Measurements from ENCODE around the gene FUCA2.
"Not testable (repeated sequence)": the region's sequence is repeated elsewhere in the genome, so short reads cannot be mapped to it uniquely, and the experiment has no call there.

FUCA2 gene

DNA sequence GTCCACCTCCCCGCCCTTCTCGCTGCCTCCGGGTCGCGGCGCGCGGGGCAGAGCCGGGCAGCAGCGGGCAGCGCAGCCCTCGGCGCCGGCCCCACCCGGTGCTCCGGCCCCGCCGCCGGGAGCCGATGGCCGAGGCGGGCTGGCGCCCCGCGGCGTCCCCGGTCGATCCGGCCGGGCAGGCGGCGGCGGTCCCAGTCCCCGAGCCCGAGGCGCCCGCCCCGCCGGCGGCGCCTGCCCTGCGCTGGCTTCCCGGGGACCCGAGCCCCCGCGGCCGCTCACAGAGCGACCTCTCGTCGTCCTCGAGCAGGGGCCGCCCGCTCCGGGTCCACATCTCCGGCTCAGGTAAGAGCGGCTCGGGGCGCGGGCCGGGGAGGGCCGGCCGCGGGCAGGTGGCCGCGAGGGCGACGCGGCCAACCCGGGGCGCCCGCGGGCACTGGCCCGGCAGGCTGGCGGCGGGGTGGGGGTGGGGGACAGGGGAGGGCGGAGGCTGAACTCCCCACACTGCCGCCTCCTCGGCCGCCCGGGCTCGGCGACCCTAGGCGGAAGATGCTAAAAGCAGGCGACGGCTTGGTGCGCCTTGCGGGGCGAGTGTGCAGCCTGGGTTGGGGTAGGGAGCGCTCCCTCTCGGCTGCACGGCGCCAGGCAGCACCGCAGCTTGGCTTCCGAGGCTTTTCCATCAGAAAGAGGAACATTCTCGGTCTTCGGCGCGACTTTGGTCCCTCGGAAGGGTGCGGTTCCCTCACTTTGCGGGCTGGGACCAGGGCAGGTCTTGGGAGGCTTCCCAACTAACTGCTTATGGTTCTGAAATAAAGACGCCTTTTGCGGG lies 25.6 kb upstream of the FUCA2 start:
- DNase-seq (ENCODE audit: low read depth in 2 of 2, low spot score in 1 of 2), result no peak

DNA sequence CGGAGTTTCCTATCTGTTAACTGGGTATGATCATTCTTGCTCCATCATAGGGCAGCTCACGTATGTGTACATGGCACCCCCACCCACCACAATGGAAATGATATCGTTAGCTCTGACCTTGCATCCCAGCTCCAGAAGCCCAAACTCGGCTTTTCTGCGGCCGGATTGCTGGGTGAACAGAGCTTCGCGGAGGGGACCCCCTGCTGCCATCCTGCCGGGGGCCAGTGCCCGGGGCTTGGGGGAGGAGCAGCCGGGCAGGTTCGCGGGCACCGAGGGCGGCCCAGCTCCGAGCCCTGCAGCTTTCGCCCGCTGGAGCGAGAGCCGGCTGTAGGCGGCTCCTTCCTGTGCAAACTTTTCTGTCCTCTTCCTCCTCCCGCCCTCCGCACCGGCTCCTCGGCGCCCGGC lies 24.9 kb upstream of the FUCA2 start:
- no peak for DNase-seq (ENCODE audit: low read depth in 2 of 2, low spot score in 1 of 2)

DNA sequence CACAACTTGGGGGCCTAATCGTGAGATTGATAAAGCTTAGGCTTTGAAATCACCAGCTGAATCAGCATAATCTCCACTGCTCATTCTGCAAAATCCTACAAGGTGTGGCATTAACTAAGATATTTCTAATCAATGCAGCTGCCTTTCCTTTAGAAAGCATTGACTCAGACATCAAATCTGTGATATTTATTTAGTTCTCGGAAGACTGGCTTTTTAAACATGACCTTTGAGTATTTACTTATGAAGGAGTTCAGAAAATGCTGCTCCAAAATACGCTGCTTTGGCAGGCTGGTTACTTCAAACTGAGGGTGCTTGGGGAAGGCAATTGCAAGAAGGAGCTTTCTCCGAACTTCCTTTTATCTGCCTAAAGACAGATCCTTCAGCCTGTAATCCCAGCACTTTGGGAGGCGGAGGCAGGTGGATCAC lies 23.7 kb upstream of the FUCA2 start:
- no peak for DNase-seq (ENCODE audit: low read depth in 2 of 2, low spot score in 1 of 2)

DNA sequence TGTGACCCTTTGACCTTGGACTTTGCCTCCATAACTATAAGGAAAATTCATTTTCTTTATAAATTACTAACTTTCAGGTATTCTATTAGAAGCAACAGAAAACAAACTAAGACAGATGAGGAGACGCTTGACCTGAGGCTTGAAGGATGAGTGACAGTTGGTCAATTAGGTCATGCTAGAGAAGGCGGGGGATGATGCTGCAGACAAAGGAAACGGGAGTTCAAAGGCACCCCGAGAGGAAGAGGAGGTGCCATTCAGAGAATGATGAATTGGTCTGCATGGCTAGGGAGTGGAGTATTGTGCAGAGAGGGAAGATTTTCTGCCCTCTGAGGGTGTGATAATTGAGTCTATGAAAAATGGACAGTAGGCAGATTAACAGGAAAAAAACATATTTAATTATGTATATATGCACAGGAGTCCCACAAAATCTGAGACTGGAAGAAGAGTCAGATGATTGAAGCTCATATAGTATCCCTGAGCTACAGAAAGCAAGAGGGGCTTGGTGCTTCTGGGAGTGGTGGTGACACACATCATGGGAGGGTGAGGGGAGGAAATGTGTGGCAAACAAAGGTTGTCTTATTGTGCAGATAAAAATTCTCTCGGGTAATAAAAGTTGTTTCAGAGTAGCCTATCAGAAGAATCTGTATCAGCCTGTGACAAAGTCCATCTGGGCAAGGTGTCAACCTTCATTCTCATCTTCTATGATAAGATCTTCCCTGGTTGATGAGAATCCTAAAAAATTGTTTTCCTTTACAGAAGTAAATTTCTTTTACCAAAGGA lies 20.4 kb upstream of the FUCA2 start:
- DNase-seq (ENCODE audit: low read depth in 2 of 2, low spot score in 1 of 2), result no peak

DNA sequence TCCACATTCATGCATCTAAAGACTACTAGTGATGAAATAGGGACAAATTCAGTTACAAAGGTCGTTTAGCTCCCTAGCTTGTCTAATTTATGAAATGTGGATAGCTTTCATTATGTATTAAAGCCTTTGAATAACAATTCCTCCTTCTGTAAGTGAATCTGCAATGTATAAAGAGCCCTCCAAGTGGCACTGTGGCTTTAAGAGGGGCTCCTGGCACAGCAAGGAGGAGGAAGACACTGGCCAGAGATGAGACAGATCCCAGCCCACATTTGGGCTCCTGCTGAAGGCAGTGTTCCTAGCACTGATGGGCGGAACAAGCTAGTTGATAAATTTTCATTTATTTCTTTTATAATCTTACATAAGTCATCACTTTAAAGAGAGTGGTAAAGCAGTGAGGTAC lies 17.6 kb upstream of the FUCA2 start:
- no peak for DNase-seq (ENCODE audit: low read depth in 2 of 2, low spot score in 1 of 2)

DNA sequence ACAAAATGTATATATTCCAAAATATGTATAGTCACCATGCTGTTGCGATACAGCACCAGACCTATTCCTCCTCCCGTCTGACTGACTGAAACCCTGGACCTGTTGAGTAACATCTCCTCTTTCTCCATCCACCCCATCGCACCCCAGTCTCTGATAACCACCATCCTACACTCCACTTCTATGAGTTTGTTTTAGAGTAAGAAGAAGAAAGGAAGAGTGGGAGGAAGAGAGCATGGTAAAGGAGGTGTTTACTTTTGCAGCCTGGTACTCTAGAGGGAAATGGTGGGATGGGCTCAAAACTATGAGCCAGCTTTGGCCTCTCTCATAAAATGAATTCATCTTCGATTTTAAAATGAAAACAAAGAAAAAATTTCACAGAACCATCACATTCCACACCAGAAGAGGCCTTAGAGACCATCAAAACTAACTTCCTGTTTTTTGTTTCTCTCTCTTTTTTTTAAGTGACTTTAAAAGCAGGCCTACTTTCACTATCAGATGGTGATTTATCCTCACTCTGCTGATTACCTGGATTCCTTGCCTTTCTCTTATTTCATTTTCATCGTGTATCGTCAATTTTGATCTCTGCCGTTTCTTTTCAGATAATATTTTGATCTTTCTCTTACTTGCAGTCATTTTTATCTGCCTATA lies 16.8 kb upstream of the FUCA2 start:
- DNase-seq (ENCODE audit: low read depth in 2 of 2, low spot score in 1 of 2), result no peak

DNA sequence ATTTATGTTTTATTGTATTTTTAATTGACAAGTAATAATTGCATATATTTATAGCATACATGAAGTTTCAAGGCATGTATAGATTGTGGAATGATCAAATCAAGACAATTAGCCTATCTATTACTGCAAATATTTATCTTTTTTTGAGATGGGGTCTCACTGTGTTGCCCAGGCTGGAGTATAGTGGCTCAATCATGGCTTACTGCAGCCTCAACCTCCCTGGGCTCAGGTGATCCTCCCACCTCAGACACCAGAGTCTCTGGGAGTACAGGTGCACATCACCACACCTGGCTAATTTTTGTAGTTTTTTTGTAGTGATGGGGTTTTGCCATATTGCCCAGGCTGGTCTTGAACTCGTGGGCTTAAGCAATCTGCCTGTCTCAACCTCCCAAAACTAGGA lies 16.2 kb upstream of the FUCA2 start:
- no peak for DNase-seq (ENCODE audit: low read depth in 2 of 2, low spot score in 1 of 2)

DNA sequence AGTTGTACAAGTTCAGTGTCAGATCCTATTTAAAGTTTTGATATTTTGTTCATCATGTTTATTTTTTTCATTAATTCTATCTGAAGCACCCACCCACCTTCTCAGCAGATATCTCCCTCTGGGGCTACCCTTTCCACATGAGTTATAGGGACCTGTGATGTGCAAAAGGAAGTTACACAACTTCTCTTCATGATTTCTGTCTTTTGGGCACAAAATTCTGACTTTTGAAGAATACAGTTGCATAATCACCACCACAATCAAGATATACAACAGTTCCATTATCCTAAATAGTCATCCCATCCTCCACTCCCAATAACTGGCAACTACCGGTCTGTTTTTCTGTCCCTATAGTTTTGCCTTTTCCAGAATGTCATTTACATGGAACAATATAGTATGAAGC lies 13.8 kb upstream of the FUCA2 start:
- DNase-seq (ENCODE audit: low read depth in 2 of 2, low spot score in 1 of 2), result no peak

DNA sequence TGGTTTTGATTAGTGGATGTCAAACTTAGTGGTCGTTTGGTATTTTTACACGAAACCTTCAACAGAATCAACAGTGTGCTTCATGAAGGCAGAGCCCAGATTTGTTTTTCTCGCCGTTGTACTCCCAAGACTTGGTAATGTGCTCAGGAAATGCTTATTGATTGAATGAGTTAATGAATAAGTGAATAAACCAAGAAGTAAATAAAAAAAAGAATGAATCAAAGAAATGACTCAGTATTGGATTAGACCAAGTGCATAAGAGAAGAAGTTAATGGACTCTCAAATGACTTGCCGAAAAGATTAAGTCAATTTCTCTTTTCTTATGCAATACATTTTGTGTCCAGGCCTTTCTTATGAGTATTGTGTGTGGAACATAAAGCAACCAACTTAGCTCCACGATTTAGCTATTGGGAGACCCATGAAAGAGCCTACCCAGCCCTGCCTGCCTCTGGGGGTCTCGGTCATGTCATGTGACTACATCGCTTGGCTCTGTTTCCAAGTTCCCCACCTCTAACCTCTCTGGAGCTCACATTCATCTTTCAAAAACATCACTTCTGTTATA lies 10.6 kb upstream of the FUCA2 start:
- DNase-seq (ENCODE audit: low read depth in 2 of 2, low spot score in 1 of 2), result no peak

DNA sequence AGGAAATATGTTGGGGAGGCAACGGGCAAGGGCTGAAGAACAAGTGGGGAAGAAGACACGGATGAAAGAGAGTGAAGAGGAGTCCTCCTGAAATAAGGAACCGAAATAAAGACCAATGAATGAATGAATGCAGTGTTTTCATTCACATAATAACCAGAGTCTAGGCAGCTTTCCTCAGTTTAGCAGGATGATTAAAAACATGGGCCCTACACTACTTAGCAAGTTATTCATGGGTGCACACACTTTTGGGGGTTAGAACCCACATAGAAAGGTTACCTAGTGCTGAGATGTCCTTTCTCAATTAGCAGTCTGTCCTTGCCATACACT lies 5.9 kb upstream of the FUCA2 start:
- DNase-seq (ENCODE audit: low read depth in 2 of 2, low spot score in 1 of 2), result no peak

DNA sequence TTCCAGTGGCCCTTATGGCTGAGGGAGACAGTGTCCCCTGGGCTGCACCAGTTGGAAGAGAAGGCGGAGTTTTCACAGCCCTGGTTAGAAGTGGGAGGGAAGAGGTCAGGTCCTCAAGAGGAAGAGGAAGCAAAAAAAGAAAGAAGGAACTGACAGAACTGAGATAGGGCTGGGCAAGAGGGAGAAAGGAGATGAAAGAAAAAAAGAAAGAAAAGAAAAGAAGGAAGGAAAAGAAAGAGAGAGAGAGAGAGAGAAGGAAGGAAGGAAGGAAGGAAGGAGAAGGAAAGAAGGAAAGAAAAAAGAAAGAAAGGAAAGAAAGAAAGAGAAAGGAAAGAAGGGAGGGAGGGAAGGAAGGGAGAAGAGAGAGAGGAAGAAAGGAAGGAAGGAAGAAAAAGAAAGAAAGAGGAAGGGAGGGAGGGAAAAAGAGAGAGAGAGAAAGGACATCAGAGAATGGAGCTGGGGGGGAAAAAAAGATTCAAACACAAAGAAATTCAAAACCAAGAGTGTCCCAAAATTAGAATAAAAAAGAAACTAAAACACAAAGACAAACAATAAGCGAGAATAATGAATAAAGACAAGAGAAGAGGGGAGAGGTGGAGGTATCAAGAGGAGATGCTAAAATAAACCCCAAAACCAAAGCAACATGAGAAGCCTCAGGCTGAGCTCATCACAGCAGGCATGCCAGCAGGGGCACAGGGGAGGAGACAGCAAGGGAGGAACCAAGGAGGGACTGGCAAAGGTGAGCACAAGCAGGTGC lies 5.3 kb upstream of the FUCA2 start:
- no peak for DNase-seq (ENCODE audit: low read depth in 2 of 2, low spot score in 1 of 2)

DNA sequence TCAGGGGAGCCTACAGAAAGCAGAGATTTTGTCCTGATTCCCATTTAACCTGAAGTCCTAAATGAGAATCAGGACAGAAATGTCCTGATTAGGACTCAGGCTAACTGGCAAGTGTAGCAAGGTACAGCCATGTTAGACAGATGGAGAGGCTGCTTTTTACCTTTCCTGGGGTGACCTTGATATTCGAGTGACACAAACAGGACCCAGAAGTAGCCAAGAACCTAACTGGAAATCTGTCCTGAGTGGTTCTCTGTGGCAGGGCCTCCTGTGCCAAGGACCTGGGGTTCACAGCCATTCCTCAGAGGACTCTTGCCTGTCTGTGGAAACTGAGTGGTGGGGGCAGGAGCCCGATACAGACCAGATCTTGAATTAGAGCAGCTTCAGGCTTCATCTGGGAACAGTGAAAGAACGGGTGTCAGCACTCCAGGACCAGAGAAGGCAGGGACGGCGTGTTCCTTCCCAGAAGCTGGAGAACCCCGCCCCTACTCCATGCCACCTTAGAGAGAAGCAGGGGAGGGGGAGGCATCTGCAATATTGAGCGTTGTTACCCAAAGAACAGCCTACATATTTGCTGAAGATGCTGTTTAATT lies 4.3 kb upstream of the FUCA2 start:
- no peak for DNase-seq (ENCODE audit: low read depth in 2 of 2, low spot score in 1 of 2)

DNA sequence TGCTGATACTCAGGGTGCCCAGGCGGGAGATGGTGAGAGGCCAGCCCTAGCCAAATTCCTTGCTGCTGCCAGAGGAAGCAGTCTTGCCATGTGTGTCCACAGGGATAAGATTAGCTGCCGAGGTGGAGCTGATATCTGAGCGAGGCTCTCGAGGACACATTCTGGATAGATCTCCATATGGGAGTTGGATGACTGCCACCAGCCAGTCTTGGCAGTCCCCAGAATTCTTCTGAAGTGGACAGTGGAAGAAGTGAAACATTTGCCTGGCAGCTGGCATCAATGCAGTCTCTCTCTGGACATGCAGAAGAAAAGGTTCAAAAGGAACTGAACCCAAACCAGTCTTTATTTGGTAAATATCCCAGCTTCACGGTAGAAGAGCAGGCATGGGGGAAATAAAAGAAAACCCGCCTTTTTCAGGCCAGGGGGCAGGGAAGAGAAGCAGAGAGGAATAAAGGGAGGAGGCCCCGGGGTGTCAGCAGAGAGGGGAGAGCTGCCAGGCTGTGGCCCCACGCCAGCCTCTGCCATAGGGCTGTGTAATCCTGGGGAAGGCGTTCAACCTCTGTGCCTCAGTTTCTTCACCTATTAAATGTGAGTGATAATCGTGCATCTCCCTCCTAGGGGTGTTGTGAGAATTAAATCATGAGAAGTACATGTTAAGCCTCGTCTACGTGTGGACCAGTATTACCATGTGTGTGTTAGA lies 3.7 kb upstream of the FUCA2 start:
- DNase-seq (ENCODE audit: low read depth in 2 of 2, low spot score in 1 of 2), result no peak

DNA sequence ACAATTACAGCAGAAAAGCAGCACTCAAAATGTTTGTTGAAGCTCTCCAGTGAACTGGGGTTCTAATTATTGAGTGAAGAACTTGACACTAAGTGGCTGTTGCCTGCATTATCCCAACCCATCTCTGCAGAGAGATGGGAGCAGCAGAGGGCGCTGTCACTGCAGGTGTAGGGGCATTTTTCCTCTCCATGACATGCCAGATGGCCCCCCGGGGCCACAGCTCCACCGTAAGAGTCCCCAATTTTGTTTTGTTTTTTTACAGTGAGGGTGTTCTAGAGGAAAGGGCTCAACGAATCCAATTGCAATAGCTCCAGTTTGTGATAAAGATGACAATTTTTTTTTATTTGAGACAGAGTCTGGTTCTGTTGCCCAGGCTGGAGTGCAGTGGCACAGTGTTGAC lies 1.9 kb upstream of the FUCA2 start:
- DNase-seq (ENCODE audit: low read depth in 2 of 2, low spot score in 1 of 2), result no peak

DNA sequence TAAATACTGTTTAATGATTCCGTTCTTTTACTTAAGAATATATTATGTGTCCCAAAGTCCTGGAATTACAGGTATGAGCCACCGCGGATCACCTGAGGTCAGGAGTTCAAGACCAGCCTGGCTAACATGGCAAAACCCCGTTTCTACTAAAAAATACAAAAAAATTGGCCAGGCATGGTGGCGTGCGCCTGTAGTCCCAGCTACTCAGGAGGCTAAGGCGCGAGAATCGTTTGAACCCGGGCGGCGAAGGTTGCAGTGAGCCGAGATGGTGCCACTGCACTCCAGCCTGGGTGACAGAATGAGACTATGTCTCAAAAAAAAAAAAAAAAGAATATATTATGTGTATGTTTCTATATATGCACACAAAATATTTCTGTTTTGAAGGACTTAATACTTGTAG lies 1.2 kb downstream of the FUCA2 start:
- not testable (repeated sequence) for DNase-seq (ENCODE audit: low read depth in 2 of 2, low spot score in 1 of 2)

DNA sequence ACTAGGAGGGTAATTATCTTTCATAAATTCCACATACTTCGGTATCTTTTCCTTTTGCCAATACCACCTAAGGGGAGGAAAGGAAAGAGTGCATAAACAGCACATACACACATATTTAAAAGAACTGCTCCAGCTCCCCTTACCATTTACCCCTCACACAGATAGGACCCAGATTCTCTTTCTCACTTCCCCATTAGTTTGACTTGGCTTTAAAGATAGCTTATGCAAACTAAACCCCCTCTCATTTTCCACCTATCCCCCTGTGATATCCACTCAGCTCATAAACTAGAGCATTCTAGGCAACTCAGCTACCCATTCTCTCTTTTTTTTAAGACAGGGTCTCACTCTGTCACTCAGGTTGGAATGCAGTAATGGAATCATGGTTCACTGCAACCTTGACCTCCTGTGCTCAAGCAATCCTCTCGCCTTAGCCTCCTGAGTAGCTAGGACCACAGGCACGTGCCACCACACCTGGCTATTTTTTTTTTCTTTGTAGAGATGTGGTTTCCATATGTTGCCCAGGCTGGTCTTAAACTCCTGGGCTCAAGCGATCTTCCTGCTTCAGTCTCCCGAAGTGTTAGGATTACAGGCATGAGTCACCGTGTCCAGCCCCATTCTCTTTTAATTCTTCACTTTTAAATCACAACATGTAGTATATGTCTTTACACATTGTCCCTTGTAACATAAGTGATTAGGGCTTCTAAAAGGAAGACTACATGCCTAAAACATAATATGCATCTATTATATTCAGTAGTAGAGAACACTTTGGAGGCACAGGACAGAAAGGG lies 4.0 kb downstream of the FUCA2 start:
- DNase-seq (ENCODE audit: low read depth in 2 of 2, low spot score in 1 of 2), result no peak

DNA sequence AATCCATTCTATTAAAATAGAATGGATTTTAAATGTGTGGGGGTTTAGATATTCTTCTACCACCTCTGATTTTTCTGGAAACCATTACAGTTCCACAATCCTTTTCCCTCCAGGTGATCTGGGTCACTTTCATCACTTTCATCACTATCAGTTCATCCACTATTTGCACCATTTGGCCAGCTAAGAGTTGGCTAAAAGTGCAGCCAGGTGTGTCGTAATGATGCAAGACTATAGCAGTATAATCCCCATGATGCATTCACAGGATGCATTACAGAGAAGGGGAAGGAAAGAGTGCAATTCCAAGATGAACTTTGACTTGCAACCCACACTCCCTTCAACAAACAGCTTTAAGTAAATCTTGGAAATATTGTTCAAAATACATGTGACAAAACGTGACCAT lies 4.9 kb downstream of the FUCA2 start:
- DNase-seq (ENCODE audit: low read depth in 2 of 2, low spot score in 1 of 2), result no peak

DNA sequence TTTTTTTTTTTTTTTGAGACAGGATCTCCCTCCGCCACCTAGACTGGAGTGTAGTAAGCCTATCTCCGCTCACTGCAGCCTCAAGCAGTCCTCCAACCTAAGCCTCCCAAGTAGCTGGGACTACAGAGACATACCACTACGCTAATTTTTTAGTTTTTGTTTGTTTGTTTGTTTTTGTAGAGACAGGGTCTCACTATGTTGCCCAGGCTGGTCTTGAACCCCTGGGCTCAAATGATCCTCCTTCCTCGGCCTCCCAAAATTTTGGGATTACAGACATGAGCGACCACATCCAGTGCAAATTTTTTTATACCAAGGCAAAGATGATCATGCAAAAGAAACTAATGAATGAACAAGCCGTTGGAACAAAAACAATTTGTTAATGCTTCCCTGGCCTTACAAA lies 5.3 kb downstream of the FUCA2 start:
- no peak for DNase-seq (ENCODE audit: low read depth in 2 of 2, low spot score in 1 of 2)

DNA sequence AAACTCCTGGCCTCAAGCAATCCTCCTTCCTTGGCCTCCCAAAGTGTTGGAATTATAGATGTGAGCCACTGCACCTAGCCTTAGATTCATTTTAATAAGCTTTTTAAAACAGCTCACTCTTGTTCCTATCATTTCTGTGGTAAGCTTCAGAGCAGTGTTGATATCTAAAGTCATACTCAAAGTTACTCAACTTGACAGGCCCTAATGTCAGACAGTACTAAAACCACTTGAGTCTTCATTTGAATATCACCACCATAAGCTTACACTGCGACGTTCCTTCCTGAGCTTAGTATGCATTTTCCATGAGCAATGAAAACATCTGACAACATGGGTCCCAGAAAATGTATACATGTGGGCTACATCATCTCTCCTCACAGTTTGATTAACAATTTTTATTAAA lies 6.0 kb downstream of the FUCA2 start:
- DNase-seq (ENCODE audit: low read depth in 2 of 2, low spot score in 1 of 2), result no peak

Measured in stimulated activated CD8-positive, alpha-beta memory T cell treated with anti-CD3 and anti-CD28 coated beads, Interleukin-4, amount 100 ng/mL, for 4 hours (primary cell).